Loucy (cell line): ENCODE data around the gene FAM180A.

Experiments used
- EZH2phosphoT487 ChIP-seq: fragments of 200-600 bp; IDR thresholded peaks from 2 replicates; pipeline ENCODE4 v1.6.1; 2018; ENCODE audit warnings: antibody characterized with exemption, mild to moderate bottlenecking, moderate library complexity, borderline replicate concordance
- TF ChIP-seq, protein P1 (sequence below): fragments of 200-600 bp; sonication (generic); conservative IDR thresholded peaks from 2 replicates; pipeline ENCODE4 v1.5.1; 2014; ENCODE audit warnings: mild to moderate bottlenecking, antibody characterized with exemption, low read length

DNA sequence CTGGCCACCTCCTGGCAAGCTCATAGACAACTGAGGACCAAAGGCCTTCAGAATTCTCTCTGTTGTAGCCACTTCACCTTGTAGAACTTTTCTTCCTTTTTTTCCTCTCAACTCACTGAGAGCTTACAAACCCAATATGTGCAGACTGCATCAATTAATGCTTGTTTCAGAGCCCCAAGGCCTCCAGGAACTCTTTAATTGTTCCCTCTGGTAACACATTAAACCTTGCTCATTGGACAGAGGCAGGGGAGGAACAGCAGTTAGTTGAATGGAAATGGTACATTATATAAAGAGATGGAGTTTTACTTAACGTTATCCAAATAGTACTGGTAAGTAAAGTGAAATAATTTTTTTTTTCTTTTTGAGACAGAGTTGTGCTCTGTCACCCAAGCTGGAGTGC lies 61.1 kb downstream of the FAM180A start:
- TF ChIP-seq, protein P1, sequence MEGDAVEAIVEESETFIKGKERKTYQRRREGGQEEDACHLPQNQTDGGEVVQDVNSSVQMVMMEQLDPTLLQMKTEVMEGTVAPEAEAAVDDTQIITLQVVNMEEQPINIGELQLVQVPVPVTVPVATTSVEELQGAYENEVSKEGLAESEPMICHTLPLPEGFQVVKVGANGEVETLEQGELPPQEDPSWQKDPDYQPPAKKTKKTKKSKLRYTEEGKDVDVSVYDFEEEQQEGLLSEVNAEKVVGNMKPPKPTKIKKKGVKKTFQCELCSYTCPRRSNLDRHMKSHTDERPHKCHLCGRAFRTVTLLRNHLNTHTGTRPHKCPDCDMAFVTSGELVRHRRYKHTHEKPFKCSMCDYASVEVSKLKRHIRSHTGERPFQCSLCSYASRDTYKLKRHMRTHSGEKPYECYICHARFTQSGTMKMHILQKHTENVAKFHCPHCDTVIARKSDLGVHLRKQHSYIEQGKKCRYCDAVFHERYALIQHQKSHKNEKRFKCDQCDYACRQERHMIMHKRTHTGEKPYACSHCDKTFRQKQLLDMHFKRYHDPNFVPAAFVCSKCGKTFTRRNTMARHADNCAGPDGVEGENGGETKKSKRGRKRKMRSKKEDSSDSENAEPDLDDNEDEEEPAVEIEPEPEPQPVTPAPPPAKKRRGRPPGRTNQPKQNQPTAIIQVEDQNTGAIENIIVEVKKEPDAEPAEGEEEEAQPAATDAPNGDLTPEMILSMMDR = no peak
- TF ChIP-seq EZH2phosphoT487 = no peak
